DOHH2 (cell line): ENCODE results near the gene ANXA9.

Experiments
- EZH2phosphoT487 ChIP-seq: fragments of 200-600 bp; sonication (generic); IDR thresholded peaks from 2 replicates; pipeline ENCODE4 v1.6.1; 2017; ENCODE audit warnings: borderline replicate concordance, mild to moderate bottlenecking, antibody characterized with exemption, low read length, moderate library complexity, mixed read lengths
- TF ChIP-seq, protein P1 (sequence below): fragments of 200-600 bp; sonication (generic); IDR thresholded peaks from one replicate; pipeline ENCODE4 v1.5.1; 2014; ENCODE audit warnings: antibody characterized with exemption, mild to moderate bottlenecking, low read depth, low read length; ENCODE audit not compliant: poor library complexity, severe bottlenecking

DNA sequence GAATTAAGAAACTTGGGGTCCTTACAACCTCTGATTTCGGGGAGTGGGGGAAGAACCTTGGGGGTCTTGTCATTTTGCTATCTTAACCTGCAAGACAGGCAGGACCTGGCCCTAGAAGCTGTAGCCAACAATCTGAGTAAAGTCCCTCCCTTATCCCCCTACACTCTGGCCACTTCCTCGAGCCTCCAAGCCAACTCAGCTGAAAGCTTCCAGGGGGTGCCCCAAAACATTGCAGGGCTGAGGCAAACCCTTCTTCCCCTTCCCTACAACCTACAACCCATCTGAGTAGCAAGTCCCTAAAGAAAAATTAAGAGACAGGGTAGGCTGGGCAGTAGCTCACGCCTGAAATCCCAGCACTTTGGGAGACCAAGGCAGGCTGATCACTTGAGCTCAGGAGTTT is 12.5 kb upstream of the ANXA9 start:
- no peak for TF ChIP-seq EZH2phosphoT487
- TF ChIP-seq, protein P1, sequence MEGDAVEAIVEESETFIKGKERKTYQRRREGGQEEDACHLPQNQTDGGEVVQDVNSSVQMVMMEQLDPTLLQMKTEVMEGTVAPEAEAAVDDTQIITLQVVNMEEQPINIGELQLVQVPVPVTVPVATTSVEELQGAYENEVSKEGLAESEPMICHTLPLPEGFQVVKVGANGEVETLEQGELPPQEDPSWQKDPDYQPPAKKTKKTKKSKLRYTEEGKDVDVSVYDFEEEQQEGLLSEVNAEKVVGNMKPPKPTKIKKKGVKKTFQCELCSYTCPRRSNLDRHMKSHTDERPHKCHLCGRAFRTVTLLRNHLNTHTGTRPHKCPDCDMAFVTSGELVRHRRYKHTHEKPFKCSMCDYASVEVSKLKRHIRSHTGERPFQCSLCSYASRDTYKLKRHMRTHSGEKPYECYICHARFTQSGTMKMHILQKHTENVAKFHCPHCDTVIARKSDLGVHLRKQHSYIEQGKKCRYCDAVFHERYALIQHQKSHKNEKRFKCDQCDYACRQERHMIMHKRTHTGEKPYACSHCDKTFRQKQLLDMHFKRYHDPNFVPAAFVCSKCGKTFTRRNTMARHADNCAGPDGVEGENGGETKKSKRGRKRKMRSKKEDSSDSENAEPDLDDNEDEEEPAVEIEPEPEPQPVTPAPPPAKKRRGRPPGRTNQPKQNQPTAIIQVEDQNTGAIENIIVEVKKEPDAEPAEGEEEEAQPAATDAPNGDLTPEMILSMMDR, result no peak
